Measurements from ENCODE around the gene MTMR12.
"Not testable (repeated sequence)": the region's sequence is repeated elsewhere in the genome, so short reads cannot be mapped to it uniquely, and the experiment has no call there.

Gene MTMR12

DNA sequence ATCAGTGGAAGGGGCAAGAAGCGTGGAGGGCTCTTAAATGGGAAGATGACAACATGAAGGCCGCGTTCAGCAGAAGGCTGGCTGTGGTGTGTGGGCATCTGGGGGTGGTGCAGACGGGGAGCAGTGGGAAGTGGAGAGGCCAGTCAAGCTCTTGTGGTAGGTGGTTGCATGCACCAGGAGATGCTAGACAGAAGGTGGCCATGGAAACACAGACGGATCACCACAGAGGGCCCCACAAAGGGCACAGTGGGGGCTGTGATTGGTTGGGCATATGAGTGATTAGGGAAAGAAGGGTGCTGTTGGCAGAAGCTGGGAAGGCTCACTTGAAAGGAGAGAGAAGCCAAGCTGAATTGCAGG lies 14.7 kb downstream of the MTMR12 start:
- FAIRE-seq (no peak), DNase-seq (ENCODE audit: low spot score) (no peak)

DNA sequence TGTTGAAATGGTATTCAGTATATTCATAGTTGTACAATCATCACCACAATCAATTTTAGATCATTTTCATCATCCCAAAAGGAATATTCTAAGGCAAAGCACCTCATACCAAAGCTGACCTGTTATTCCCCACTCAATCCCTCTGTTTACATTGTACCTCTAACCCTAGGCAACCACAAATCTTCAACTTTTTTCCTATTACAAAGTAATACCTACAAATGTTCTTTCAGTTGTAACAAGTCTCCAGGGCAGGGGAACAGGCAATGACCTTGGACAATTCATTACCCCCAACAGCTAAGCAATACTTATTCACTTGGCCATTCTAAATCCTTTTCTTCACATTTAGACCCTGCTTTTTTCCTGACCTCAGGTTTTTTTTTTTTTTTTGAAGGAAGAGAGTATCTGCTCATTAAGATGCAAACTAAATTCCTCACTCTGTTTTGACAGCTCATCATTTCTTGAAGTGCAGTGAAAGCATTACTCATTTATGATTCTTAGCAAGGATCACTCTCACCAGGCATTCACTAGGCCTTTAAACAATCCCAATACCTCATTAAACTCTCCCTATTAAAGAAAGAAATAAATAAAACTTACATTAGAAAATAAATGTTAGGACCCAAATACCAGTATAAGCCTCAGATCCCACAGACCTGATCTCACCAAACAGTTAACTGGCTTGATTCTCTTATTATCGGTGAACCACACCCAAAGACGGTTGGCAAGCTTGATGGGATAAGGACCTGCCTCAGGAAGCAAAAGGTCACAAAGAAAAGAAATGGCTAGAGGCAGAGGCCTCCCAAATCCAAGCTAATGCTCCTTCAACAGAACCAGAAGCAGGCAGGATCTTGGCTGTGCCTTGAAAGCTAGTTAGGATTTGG lies 15.3 kb downstream of the MTMR12 start:
- FAIRE-seq (no peak), DNase-seq (ENCODE audit: low spot score) (no peak)

DNA sequence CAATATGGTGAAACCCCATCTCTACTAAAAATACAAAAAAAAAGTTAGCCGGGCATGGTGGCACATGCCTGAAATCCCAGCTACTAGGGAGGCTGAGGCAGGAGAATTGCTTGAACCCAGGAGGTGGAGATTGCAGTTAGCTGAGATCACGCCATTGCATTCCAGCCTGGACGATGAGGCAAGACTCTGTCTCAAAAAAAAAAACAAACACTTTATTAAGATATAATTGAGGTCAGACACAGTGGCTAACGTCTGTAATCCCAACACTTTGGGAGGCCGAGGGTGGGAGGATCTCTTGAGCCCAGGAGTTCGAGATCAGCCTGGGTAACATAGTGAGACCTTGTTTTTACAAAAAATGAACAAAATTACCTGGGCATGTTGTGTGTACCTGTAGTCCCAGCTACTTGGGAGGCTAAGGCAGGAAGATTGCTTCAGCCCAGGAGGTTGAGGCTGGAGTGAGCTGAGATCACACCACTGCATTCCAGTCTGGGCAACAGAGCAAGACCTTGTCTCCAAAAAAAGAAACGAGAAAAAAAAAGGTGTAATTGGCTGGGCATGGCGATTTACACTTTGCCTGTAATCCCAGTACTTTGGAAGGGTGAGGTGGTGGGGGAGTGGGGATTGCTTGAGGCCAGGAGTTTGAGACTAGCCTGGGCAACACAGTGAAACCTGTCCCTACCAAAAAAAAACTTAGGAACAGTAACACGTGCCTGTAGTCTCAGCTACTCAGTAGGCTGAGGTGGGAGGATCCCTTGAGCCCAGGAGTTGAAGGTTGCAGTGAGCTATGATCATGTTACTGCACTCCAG lies 16.6 kb downstream of the MTMR12 start:
- DNase-seq (ENCODE audit: low spot score); FAIRE-seq: not testable (repeated sequence)

DNA sequence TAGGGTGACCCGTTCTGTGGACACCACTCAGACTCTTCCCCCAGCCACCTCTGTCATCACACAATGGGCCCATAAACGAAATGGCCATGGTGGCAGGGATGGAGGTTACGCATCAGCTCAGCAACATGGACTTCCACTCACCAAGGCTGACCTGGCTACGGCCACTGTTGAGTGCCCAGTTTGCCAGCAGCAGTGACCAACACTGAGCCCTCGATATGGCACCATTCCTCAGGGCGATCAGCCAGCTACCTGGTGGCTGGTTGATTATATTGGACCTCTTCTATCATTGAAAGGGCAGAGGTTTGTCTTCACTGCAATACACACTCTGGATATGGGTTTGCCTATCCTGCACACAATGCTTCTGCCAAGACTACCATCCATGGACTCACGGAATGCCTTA lies 21.1 kb downstream of the MTMR12 start:
- DNase-seq (ENCODE audit: low spot score), result no peak
- FAIRE-seq, result no peak

DNA sequence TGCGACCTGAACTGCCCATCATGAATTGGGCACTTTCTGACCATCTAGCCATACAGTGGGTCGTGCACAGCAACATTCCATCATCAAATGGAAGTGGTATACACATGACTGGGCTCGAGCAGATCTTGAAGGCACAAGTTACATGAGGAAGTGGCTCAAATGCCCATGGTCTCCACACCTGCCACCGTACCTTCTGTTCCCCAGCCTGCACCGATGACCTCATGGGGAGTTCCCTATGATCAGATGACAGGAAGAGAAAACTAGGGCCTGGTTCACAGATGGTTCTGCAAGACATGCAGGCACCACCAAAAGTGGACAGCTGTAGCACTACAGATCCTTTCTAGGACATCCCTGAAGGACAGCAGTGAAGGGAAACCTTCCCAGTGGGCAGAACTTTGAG lies 21.8 kb downstream of the MTMR12 start:
- DNase-seq (ENCODE audit: low spot score), result no peak
- FAIRE-seq, result no peak

DNA sequence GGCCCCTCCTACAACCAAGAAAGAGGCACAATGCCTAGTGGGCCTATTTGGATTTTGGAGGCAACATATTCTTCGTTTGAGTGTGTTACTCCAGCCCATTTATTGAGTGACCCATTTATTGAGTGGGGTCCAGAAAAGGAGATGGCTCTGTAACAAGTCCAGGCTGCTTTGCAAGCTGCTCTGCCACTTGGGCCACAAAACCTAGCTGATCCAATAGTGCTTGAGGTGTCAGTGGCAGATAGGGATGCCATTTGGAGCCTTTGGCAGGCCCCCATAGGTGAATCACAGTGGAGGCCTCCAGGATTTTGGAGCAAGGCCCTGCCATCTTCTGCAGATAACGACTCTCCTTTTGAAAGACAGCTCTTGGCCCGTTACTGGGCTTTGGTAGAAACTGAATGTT lies 22.2 kb downstream of the MTMR12 start:
- FAIRE-seq, result not testable (repeated sequence)

DNA sequence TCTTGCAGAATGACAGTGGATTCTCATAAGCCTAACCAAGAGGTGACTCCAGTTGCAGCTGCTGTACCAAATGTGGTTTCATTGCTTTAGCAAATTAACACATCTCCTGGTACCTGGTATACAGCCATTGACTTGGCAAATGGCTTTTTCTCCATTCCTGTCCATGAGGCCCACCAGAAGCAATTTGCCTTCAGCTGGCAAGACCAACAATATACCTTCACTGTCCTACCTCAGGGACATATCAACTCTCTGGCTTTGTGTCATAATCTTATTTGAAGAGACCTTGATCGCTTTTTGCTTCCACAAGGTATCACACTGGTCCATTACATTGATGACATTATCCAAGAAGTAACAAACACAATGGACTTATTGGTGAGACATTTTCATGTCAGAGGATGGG lies 22.8 kb downstream of the MTMR12 start:
- DNase-seq (ENCODE audit: low spot score); FAIRE-seq: not testable (repeated sequence)

More for the DNA sequence above, 22.2 kb downstream of the MTMR12 start:
- DNase-seq (ENCODE audit: low spot score), result not testable (repeated sequence)

GRCh38 chr5:32288135-32288534 lies 24.6 kb downstream of the MTMR12 start:
- not testable (repeated sequence) for DNase-seq (ENCODE audit: low spot score); FAIRE-seq

DNA sequence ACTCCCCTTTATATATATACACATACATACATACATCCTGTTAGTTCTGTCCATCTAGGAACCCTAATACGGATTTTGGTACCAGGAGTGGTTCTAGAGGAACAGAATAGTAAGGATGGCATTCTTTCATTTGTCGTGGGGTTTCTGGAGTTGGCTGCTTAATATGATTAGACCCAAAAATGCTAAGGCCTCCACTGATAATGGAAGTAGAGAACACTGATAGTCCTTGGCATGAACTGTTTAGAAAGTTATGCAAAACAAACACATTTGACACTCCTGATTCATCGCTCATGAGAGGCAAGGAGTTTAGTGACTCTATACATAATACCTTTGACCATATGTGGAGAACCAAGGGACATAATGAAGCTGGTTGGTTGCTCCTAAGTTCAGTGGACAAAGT lies 25.2 kb downstream of the MTMR12 start:
- FAIRE-seq; DNase-seq (ENCODE audit: low spot score): not testable (repeated sequence)

GRCh38 chr5:32285510-32286138 lies 27.1 kb downstream of the MTMR12 start:
- no peak for FAIRE-seq

DNA sequence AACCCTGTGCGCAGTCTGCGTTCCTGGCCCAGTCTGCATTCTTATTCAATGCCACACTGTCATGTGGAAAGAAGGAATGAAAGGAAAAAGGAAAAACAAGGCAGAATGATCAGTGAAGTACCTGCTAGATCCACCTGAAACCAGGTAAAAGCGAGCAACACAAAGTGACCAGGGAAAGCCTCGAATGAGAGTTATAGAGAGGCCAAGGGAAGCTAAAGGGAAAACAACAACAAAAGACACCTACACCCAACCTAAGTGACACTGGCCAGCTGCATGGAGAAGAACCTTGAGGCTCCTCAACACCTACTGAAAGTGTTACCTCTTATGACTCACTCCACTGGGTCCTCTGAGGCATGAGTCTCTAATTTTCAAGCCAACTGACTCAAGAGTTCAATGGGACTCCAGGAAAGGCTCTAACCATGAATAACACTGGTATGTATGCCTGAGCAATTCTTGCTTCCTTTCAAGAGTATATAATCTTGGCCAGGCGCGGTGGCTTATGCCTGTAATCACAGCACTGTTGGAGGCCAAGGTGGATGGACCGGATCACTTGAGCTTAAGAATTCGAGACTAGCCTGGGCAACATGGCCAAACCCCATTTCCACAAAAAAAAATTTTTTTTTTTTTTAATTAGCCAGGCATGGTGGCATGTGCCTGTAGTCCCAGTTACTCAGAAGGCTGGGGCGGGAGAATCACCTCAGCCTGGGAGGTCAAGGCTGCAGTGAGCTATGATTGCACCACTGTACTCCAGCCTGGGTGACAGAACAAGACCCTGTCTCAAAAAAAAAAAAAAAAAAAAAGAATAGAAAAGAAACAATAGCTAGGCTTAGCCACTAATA lies 29.0 kb downstream of the MTMR12 start:
- DNase-seq (ENCODE audit: low spot score), result no peak
- FAIRE-seq, result no peak

More at GRCh38 chr5:32285510-32286138, 27.1 kb downstream of the MTMR12 start:
- DNase-seq (ENCODE audit: low spot score), result no peak

- no peak for FAIRE-seq
Measured at GRCh38 chr5:32283061-32283460, 29.7 kb downstream of the MTMR12 start.

GRCh38 chr5:32282633-32283032 lies 30.1 kb downstream of the MTMR12 start:
- FAIRE-seq (no peak), DNase-seq (ENCODE audit: low spot score) (no peak)

More at GRCh38 chr5:32283061-32283460, 29.7 kb downstream of the MTMR12 start:
- no peak for DNase-seq (ENCODE audit: low spot score)

DNA sequence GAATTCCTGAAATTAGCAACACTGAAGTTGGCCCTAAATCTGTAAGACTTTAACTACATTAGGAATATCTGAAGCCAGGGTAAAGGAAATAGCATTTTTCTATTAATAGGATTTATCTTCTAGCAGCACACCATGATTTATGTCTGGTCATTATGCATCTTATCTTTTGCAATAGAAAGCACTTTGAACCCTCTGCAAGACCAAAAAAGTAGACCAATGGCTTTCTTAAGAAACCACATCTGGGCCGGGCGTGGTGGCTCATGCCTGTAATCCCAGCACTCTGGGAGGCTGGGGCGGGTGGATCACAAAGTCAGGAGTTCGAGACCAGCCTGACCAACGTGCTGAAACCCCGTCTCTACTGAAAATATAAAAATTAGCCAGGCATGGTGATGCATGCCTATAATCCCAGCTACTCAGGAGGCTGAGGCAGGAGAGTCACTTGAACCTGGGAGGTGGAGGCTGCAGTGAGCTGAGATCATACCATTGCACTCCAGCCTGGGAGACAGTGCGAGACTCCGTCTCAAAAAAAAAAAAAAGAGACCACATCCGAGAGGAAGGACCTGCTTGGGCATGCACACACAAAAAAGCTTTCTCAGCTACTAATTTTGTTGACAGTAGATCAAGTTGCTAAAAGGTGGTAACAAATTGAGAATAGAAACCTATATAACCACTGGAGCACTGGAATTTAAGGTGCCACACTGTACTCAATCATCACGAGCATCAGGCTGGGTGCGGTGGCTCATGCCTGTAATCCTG lies 31.2 kb downstream of the MTMR12 start:
- not testable (repeated sequence) for DNase-seq (ENCODE audit: low spot score); FAIRE-seq

- DNase-seq (ENCODE audit: low spot score), result no peak
- no peak for FAIRE-seq
Measured at GRCh38 chr5:32280656-32281081, 32.1 kb downstream of the MTMR12 start.

DNA sequence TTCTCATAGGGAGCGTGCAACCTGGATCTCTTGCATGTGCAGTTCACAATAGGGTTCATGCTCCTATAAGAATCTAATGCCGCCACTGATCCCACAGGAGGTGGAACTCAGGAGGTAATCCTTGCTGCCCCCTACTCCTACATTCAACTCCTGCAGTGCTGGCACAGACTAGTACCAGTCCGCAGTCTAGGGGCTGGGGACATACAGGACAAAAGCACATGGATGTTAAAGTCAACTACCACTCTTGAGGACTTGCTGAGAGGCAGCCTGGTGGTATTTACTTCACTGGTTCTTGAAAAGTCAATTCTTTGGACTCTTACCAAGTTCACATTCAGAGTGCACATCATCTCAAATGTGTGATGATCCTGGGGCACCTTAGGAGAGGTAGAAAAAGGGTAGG lies 33.0 kb downstream of the MTMR12 start:
- DNase-seq (ENCODE audit: low spot score) (no peak), FAIRE-seq (no peak)

GRCh38 chr5:32279223-32279622 lies 33.5 kb downstream of the MTMR12 start:
- DNase-seq (ENCODE audit: low spot score) (no peak), FAIRE-seq (no peak)

DNA sequence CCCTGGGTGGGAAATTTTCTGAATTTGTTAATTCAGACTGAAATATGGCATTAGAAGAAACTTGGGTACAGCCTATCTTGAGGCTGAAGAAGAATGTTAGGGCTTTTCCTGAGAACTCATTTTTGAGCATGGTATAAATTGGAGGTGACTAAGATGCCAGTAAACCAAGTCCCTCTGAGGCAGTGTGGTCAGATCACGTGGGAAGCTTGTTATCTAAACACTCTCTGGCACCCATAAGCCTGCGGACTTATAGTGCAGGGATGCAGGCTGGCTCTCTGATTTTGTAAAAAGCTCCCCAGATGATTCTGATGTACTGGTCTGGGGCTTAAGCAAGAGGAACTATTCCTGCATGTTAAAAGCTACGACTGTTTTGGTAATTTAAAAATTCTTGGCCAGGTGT lies 34.3 kb downstream of the MTMR12 start:
- no peak for DNase-seq (ENCODE audit: low spot score)
- no peak for FAIRE-seq

DNA sequence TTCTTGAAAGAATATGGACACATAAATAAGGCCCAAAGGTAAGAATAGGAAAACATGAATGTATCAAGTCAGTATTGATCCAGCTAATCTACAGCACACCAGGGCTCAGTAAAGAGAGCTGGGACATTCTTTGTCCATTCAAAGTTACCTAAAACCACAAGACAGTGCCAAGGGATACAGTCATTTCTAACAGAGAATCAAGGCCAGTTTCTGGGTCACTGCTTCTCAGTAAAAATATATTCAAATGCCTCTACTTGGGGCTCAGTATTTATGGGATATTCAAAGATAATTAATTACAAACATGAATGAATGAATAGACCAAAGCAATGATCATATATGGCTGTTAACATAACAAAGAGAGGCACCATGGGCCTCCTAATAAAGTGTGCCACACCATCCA lies 34.9 kb downstream of the MTMR12 start:
- FAIRE-seq, result no peak
- no peak for DNase-seq (ENCODE audit: low spot score)

Measured in urothelium cell line (cell line).